HT1080 (cell line): ENCODE data around the gene MRPS9. TPM values are rescaled to one million over a fixed set of nuclear protein-coding genes. Genes with fewer than 3 reads are reported as not detected.

Source experiments
- DNase-seq: peaks from one replicate; pipeline ENCODE4 v3.0.0-alpha.2; 2015; ENCODE audit warnings: low read depth
- total RNA-seq: library from RNA; depleted of rRNA; stranded (reverse); fragments of >200 nt; shearing (Covaris generic); gene quantifications from 2 replicates; pipeline ENCODE4 v1.2.3, GENCODE V29; 2014

The MRPS9 gene
- total RNA-seq, 1 experiment from 2014 or later: 43.9 TPM

GRCh38 chr2:105118960-105119359 is 81.1 kb downstream of the MRPS9 start:
- no peak for DNase-seq

- no peak for DNase-seq
These were observed 83.6 kb downstream of the MRPS9 start for GRCh38 chr2:105121434-105121833.

- DNase-seq: peak; percentile 38
These were observed 87.6 kb downstream of the MRPS9 start for GRCh38 chr2:105125428-105125827.

GRCh38 chr2:105125920-105126319 is 88.1 kb downstream of the MRPS9 start:
- no peak for DNase-seq

GRCh38 chr2:105126336-105126735 is 88.5 kb downstream of the MRPS9 start:
- no peak for DNase-seq

GRCh38 chr2:105127289-105127915 is 89.5 kb downstream of the MRPS9 start:
- no peak for DNase-seq

- DNase-seq: peak; percentile 8
These were observed 91.9 kb downstream of the MRPS9 start for GRCh38 chr2:105129722-105130232.

- no peak for DNase-seq
These were observed 92.7 kb downstream of the MRPS9 start for GRCh38 chr2:105130546-105130945.

- DNase-seq: no peak
These were observed 96.2 kb downstream of the MRPS9 start for GRCh38 chr2:105134081-105134480.

- no peak for DNase-seq
These were observed 97.6 kb downstream of the MRPS9 start for GRCh38 chr2:105135436-105135835.

GRCh38 chr2:105136394-105136793 is 98.5 kb downstream of the MRPS9 start:
- no peak for DNase-seq

- no peak for DNase-seq
These were observed 100.8 kb downstream of the MRPS9 start for GRCh38 chr2:105138643-105139042.

- no peak for DNase-seq
These were observed 101.8 kb downstream of the MRPS9 start for GRCh38 chr2:105139556-105140239.

GRCh38 chr2:105140240-105140568 is 102.3 kb downstream of the MRPS9 start:
- DNase-seq: no peak

GRCh38 chr2:105141099-105141614 is 103.3 kb downstream of the MRPS9 start:
- no peak for DNase-seq

GRCh38 chr2:105142239-105142638 is 104.4 kb downstream of the MRPS9 start:
- no peak for DNase-seq

- no peak for DNase-seq
These were observed 105.2 kb downstream of the MRPS9 start for GRCh38 chr2:105143094-105143466.

- DNase-seq: peak; percentile 24
These were observed 105.7 kb downstream of the MRPS9 start for GRCh38 chr2:105143467-105144151.

GRCh38 chr2:105144152-105144940 is 106.5 kb downstream of the MRPS9 start:
- DNase-seq: no peak

GRCh38 chr2:105144941-105145300 is 107.1 kb downstream of the MRPS9 start:
- DNase-seq: no peak

GRCh38 chr2:105149272-105149671 is 111.4 kb downstream of the MRPS9 start:
- DNase-seq: no peak
